Stomach smooth muscle (tissue), 2 donors: Measurements from ENCODE around the gene TMEFF2.

Experiments used
- H3K27ac ChIP-seq: one replicate; pipeline ENCODE4 v1.7.0; 2013; ENCODE audit warnings: mild to moderate bottlenecking, low read length, inconsistent platforms
- H3K27me3 ChIP-seq, 2 donors: one replicate each; pipeline ENCODE4 v1.7.0; 2013; ENCODE audit warnings: low read length in 2 of 2; ENCODE audit not compliant: insufficient read depth in 2 of 2, control insufficient read depth in 1 of 2
- H3K36me3 ChIP-seq, 2 donors: one replicate each; pipeline ENCODE4 v1.7.0; 2013; ENCODE audit warnings: low read length in 2 of 2; ENCODE audit not compliant: control insufficient read depth in 2 of 2, insufficient read depth in 2 of 2
- H3K4me1 ChIP-seq: one replicate; pipeline ENCODE4 v1.7.0; 2013; ENCODE audit warnings: low read length; ENCODE audit not compliant: control insufficient read depth, insufficient read depth
- H3K4me3 ChIP-seq, 2 donors: one replicate each; pipeline ENCODE4 v1.7.0; 2013; ENCODE audit warnings: low read length in 2 of 2
- H3K9ac ChIP-seq, 2 donors: one replicate each; pipeline ENCODE4 v1.7.0; 2013; ENCODE audit warnings: low read length in 2 of 2, mild to moderate bottlenecking in 1 of 2
- H3K9me3 ChIP-seq, 2 donors: one replicate each; pipeline ENCODE4 v1.7.0; 2013; ENCODE audit warnings: low read length in 2 of 2; ENCODE audit not compliant: control insufficient read depth in 2 of 2
- donor health status: healthy.
- donor health status: Pancreatic carcinoma.

Gene TMEFF2

DNA sequence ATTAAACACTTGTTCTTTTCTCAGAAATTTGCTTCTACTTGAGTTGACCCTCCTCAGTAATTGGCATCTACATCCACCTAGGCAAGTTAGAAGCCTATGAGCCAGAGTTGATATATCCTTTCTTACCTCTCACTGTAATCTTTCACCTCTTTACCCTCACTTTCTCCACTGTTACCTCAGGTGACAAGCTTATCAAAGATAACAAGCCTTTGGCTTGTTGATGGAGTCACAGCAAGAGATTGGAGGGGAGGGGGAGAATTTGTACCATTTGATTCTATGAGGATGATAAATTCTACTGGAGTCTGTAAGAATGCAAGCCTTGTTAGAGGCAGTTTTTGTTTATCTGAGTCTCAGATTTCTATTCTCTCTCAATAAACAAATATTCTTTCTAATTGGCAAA, 176.9 kb downstream of the TMEFF2 start:
- Histone ChIP-seq H3K4me1 (no peaks in the 10 kb centered on the region), H3K9me3 (no peaks in the 10 kb centered on the region), H3K9ac (no peak overlapping the region), H3K27ac (no peak overlapping the region), H3K4me3 (no peak overlapping the region), H3K36me3 (no peaks in the 10 kb centered on the region), H3K27me3 (no peaks in the 10 kb centered on the region)

DNA sequence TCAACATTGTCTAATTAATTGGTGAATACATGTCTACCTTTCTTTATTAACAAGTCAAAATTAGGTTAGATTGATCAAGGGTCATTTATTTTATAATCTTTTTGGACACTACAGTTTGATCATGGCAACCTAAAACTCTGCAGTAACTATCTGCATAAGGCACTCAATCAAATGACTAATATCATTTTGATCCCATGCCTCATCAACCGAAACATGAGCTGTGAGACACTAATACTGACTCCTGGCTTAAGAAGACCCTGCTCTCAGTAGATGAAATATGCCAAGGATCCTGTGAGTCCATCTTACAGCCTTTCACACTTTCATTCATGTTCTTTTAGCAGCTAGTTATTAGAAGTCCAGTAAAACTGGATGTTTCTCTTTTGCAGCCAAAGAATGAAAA, 178.5 kb downstream of the TMEFF2 start:
- Histone ChIP-seq H3K9ac (no peak overlapping the region), H3K9me3 (no peaks in the 10 kb centered on the region), H3K4me3 (no peak overlapping the region)

DNA sequence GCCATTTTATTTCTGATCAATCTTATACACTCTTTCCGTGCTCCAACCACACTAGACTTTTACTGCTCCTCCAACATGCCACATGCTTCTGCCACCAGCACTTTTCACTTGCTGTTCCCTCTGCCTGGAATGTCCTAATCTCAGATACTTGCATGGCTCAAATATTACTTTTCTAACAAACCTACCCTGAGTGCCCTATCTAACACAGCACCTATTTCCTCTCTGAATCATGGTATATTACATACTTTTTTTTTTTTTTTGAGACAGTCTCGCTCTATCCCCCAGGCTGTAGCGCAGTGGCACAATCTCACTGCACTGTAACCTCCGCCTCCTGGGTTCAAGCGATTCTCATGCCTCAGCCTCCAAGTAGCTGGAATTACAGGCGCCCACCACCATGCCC, 181.5 kb downstream of the TMEFF2 start:
- no peaks in the 10 kb centered on the region for H3K9me3 ChIP-seq
- H3K27ac ChIP-seq, result no peak overlapping the region
- H3K4me3 ChIP-seq, result no peak overlapping the region
- no peak overlapping the region for H3K9ac ChIP-seq
- H3K27me3 ChIP-seq, result no peaks in the 10 kb centered on the region
- H3K36me3 ChIP-seq, result no peaks in the 10 kb centered on the region
- H3K4me1 ChIP-seq, result no peaks in the 10 kb centered on the region

More for the DNA sequence above, 178.5 kb downstream of the TMEFF2 start:
- Histone ChIP-seq H3K27me3 (no peaks in the 10 kb centered on the region), H3K27ac (no peak overlapping the region), H3K36me3 (no peaks in the 10 kb centered on the region), H3K4me1 (no peaks in the 10 kb centered on the region)

DNA sequence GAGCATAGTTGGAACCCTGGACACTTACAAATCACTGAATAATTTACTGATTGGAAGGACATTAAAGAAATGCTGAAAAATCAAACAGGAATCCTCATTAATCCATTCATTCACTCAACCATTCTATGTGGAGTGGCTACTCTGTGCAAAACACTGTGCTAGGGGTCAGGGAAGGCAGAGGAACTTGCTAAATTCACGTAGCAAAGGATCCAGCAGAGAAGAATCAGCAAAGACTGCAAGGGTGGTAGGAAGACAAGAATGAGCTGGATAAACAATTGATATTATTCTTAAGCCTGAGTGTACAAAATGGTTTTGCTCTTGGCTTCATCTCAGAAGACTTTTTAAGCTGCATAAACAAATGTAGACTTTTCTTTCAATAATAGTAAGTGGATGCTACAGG, 183.5 kb downstream of the TMEFF2 start:
- no peaks in the 10 kb centered on the region for H3K9me3 ChIP-seq
- no peak overlapping the region for H3K9ac ChIP-seq
- H3K4me1 ChIP-seq, result no peaks in the 10 kb centered on the region

DNA sequence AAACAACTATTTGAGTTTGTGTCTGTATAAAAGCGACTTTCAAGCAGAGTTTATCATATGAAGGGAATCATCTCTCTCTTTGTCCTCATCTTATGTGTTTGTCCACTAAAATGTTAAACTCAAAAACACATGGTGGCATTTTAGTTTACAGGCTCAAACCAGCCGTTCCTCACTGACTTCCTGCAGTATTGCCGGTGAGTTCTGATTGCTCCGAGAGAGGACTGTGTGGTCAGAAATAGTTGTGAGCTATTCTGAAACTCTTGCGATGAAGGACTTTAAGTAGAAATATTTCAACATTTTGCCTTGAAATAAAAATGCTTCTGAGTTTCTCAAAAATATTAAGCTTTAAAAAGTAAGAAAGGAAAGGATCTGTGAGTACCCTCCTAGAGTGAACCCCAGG, 184.7 kb downstream of the TMEFF2 start:
- no peak overlapping the region for H3K4me3 ChIP-seq
- H3K27me3 ChIP-seq, result no peaks in the 10 kb centered on the region
- no peaks in the 10 kb centered on the region for H3K9me3 ChIP-seq
- no peaks in the 10 kb centered on the region for H3K4me1 ChIP-seq
- no peak overlapping the region for H3K27ac ChIP-seq
- H3K9ac ChIP-seq, result no peak overlapping the region
- no peaks in the 10 kb centered on the region for H3K36me3 ChIP-seq

More for the DNA sequence above, 183.5 kb downstream of the TMEFF2 start:
- no peak overlapping the region for H3K27ac ChIP-seq
- no peaks in the 10 kb centered on the region for H3K36me3 ChIP-seq
- H3K4me3 ChIP-seq, result no peak overlapping the region
- H3K27me3 ChIP-seq, result no peaks in the 10 kb centered on the region

DNA sequence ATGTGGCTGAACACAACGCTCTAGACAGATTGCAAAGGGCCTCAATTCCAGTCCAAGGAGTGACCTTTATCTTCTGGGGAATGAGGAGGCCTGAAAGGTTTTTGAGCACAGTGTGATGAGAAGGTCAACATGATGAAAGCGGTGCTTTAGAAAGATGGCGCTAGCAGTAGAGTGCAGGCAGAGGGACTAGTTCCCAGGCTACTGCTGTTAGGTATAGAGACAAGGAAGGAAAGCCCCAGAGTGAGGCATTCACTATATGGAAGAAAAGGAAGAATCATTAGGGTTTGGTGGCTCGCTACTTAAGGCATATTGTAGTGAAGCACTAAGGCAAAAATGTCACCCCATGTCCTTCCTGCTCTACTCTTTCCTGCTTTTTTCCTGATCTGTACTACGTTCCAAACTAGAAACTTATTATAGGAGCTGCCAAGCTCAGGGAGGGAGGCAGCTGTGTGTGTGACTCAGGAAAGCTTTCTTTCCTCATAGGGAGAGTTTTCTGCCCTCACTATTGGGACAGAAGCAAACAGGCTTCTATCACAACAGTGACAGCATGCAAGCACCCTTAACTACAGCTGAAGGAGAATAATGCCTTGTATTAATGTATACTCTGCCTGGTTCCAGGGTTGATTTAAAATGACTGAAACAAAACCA, 187.0 kb downstream of the TMEFF2 start:
- no peaks in the 10 kb centered on the region for H3K36me3 ChIP-seq
- H3K27ac ChIP-seq, result no peak overlapping the region
- H3K4me3 ChIP-seq, result no peak overlapping the region
- H3K4me1 ChIP-seq, result no peaks in the 10 kb centered on the region
- no peaks in the 10 kb centered on the region for H3K9me3 ChIP-seq
- no peak overlapping the region for H3K9ac ChIP-seq
- no peaks in the 10 kb centered on the region for H3K27me3 ChIP-seq

DNA sequence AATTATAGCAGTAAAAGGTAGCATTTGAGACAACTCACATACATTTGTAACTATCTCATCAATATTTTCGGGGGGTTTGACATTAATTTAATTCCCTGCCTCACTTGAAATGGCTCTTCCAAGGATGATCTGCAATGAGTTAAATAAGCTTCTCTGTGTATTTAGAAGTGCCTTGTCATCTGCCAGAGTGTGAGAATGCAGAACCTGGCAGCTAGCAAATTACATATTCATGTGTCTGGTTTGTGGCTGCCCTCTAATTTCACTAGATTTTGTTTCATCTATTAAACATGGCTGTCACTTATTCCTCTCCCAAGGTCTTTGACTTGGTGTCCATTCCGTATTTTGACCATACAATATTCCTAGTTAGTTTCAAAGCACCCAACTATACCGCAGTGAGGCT, 189.5 kb downstream of the TMEFF2 start:
- Histone ChIP-seq H3K36me3 (no peaks in the 10 kb centered on the region), H3K9ac (no peak overlapping the region), H3K4me1 (no peaks in the 10 kb centered on the region), H3K27ac (no peak overlapping the region), H3K27me3 (no peaks in the 10 kb centered on the region), H3K4me3 (no peak overlapping the region), H3K9me3 (no peaks in the 10 kb centered on the region)

DNA sequence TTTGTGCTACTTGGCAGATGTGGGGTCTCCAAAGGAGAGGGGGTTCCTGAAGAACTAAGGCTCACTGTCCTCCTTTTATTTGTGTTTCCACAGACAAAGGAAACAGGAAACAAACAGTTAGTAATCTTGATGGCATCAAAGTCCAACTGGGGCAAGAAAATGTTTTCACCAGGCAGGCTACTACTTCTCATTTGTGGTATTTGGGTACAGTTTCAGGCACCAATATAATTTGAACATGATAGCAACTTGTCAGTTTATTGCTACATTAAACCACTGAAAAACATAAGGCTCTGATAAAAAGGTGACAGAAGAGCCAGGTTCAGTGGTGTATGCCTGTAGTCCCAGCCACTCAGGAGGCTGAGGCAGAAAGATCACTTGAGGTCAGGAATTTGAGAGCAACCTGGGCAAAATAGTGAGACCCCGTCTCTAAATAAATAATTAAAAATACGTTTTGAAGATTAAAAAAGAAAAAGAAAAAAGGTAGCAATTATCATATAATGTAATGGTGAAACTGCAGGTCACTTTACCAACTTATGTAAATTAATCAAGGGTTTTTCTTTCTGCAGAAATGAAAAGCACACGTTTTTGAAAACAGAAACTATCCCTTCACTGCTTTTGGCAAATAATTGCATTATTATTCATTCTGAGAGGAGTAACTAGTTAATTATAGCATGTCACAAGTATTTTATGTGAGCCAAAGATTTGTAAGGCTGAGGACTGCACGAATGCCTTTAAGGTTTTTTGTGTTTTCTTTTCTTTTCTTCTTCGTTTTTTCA, 190.4 kb downstream of the TMEFF2 start:
- Histone ChIP-seq H3K4me1 (no peaks in the 10 kb centered on the region), H3K9ac (no peak overlapping the region), H3K36me3 (no peaks in the 10 kb centered on the region), H3K9me3 (no peaks in the 10 kb centered on the region), H3K27me3 (no peaks in the 10 kb centered on the region), H3K27ac (no peak overlapping the region), H3K4me3 (no peak overlapping the region)

DNA sequence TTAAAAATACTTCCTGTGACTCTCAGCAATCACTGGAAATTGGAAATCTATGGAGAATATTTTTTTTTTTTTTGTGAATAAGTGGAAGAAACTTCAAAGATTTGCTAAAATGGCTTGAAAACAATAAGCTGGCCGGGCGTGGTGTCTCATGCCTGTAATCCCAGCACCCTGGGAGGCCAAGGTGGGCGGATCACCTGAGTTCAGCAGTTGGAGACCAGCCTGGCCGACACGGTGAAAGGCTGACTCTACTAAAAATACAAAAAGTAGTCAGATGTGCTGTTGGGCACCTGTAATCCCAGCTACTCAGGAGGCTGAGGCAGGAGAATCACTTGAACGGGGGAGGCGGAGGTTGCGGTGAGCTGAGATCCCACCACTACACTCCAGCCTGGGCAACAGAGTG, 192.3 kb downstream of the TMEFF2 start:
- no peak overlapping the region for H3K4me3 ChIP-seq
- no peak overlapping the region for H3K9ac ChIP-seq
- no peaks in the 10 kb centered on the region for H3K36me3 ChIP-seq
- H3K4me1 ChIP-seq, result no peaks in the 10 kb centered on the region
- no peaks in the 10 kb centered on the region for H3K9me3 ChIP-seq
- H3K27ac ChIP-seq, result no peak overlapping the region
- H3K27me3 ChIP-seq, result no peaks in the 10 kb centered on the region

DNA sequence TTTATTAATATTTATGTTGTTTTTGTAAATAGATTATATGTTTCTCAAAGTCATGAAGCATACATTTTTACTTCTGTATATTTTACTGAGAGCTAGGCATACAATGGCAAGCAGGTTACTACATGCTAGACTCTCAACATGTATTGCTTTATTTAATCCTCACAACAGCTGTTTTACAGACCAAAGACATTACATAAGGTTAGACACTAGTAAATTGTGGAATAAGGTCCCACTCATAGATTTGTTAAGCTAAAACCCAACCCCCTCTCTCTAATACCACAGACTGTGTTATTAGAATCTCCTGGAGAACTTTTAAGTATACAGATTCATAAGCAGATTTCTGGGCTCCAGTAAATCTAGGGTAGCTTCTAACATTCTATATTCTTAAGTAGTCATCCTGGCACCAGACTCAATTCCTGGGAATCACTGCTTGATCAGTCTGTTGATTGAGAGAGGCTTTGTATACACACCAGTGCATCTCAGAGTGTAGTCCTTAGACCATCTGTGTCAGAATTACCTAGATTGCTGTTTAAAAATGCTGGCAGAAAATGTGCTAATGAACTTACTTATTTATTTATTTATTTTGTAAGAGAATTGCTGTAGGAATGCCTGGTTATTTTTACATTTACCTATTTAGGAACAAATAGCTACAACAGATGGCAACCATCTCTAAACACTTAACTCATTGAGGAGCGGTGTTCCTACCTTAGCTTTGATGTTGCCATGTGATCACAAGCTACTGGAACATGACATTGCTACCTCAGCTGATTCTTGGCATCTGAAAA, 194.3 kb downstream of the TMEFF2 start:
- Histone ChIP-seq H3K27ac (no peak overlapping the region), H3K9ac (no peak overlapping the region), H3K36me3 (no peaks in the 10 kb centered on the region), H3K4me3 (no peak overlapping the region), H3K9me3 (no peaks in the 10 kb centered on the region), H3K27me3 (no peaks in the 10 kb centered on the region), H3K4me1 (no peaks in the 10 kb centered on the region)
